Fibroblast of the aortic adventitia (primary cell): ENCODE results near the gene FGGY. TPM values are rescaled to one million over a fixed set of nuclear protein-coding genes. Genes with fewer than 3 reads are reported as not detected.

Source experiments
- DNase-seq: peaks from one replicate; pipeline ENCODE4 v3.0.0-alpha.2; 2010; ENCODE audit warnings: low read depth
- H3K4me3 ChIP-seq: 2 replicates; pipeline ENCODE4 v1.5.1; 2011; ENCODE audit warnings: low read depth, mild to moderate bottlenecking, control low read depth, low read length, moderate library complexity
- total RNA-seq: library from RNA; depleted of rRNA; stranded (reverse); fragments of >200 nt; gene quantifications from 2 replicates; pipeline ENCODE4 v1.2.3, GENCODE V29; 2012; ENCODE audit warnings: low replicate concordance
- TF ChIP-seq, protein P1 (sequence below): IDR thresholded peaks from 2 replicates; pipeline ENCODE4 v1.5.1; 2011; ENCODE audit warnings: mild to moderate bottlenecking, low read length, control low read depth, inconsistent platforms; ENCODE audit not compliant: insufficient read depth

Gene FGGY
- total RNA-seq, 1 donor, result 17.5 TPM

- DNase-seq, result no peak
- no peak overlapping the region for H3K4me3 ChIP-seq
- TF ChIP-seq, protein P1, sequence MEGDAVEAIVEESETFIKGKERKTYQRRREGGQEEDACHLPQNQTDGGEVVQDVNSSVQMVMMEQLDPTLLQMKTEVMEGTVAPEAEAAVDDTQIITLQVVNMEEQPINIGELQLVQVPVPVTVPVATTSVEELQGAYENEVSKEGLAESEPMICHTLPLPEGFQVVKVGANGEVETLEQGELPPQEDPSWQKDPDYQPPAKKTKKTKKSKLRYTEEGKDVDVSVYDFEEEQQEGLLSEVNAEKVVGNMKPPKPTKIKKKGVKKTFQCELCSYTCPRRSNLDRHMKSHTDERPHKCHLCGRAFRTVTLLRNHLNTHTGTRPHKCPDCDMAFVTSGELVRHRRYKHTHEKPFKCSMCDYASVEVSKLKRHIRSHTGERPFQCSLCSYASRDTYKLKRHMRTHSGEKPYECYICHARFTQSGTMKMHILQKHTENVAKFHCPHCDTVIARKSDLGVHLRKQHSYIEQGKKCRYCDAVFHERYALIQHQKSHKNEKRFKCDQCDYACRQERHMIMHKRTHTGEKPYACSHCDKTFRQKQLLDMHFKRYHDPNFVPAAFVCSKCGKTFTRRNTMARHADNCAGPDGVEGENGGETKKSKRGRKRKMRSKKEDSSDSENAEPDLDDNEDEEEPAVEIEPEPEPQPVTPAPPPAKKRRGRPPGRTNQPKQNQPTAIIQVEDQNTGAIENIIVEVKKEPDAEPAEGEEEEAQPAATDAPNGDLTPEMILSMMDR, result no peak
Measured at GRCh38 chr1:59768792-59769735, 472.2 kb downstream of the FGGY start.

- DNase-seq, result no peak
- H3K4me3 ChIP-seq, result no peak overlapping the region
- TF ChIP-seq, protein P1, result no peak
Measured at GRCh38 chr1:59769736-59770095, 472.8 kb downstream of the FGGY start.

DNA sequence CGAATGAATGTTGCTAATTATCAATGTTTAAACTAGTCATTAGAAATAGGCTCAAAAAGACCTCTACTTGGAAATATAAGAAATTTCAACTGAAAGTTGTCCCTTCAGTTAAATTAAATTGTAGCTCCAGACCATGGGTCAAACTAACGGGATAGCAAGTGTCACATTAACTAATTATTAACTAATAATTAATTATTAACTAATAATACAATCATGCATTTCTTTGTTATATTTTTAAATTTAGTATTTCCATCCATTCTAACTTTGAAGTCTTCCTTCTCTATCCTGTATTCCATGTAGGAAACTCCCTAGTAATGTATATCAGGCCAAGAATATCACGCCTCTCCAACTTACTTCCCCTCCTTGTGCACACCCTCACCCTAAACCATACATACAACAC is 474.5 kb downstream of the FGGY start:
- TF ChIP-seq, protein P1, result no peak
- DNase-seq, result no peak
- no peak overlapping the region for H3K4me3 ChIP-seq

DNA sequence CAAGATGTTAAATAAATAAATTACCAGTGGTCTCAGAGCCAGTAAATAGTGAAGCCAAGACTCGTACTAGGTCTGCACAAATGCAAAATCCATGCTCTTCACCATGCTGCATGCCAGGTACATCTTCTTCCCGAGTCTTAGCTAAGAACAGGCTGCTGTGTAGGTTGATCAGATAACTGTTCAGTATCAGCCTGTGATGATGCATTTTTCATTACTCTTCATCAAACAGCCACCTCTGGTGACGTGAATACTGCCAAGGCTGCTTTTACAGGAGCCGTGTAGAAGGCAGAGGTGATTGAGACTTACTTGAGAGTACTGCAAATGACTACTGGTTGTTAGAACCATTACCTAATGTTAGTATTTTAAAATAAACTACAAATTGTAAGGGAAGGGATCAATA is 478.6 kb downstream of the FGGY start:
- no peak overlapping the region for H3K4me3 ChIP-seq
- TF ChIP-seq, protein P1, result no peak
- DNase-seq, result no peak

GRCh38 chr1:59776960-59777852 is 480.3 kb downstream of the FGGY start:
- H3K4me3 ChIP-seq, result no peak overlapping the region
- DNase-seq, result peak; percentile 31
- TF ChIP-seq, protein P1, result no peak

DNA sequence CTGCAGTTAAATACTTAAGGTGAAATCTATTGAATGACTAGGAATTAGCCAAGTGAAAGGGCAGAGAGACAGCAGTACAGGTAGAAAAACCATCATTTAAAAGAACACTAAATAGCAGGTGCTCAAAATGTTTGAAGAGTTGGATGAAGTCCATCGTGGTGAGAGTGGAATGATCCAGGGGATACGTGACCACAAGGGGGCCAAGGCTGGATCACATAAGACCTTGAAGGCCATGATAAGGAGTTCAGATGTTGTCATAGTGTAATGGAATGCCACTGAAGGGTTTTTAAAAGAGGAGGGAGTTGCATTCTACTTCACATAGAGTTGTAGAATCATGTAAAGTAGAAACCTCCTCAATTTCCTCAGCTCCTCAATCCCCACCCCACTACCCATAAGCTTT is 483.1 kb downstream of the FGGY start:
- TF ChIP-seq, protein P1, result no peak
- no peak overlapping the region for H3K4me3 ChIP-seq
- DNase-seq, result no peak
